WERI-Rb-1 (cell line): ENCODE data around the gene DNAJB6.

Experiments
- DNase-seq: peaks from one replicate; pipeline ENCODE4 v3.0.0-alpha.2; 2020
- H3K27ac ChIP-seq: fragments of 250-450 bp; sonication (Bioruptor Pico); 2 replicates; pipeline ENCODE4 v1.5.1; 2020; ENCODE audit warnings: mild to moderate bottlenecking, moderate library complexity
- H3K27me3 ChIP-seq: fragments of 250-450 bp; sonication (Bioruptor Pico); 2 replicates; pipeline ENCODE4 v1.5.1; 2021; ENCODE audit warnings: mild to moderate bottlenecking, low read depth, moderate library complexity; ENCODE audit not compliant: insufficient read depth, severe bottlenecking
- H3K36me3 ChIP-seq: fragments of 250-450 bp; sonication (Bioruptor Pico); 2 replicates; pipeline ENCODE4 v1.5.1; 2020; ENCODE audit warnings: mild to moderate bottlenecking, moderate library complexity
- H3K4me3 ChIP-seq: 2 replicates; pipeline ENCODE4 v1.5.1; 2011; ENCODE audit warnings: low read depth, mild to moderate bottlenecking, control low read depth, low read length
- H3K9me3 ChIP-seq: fragments of 250-450 bp; sonication (Bioruptor Pico); 2 replicates; pipeline ENCODE4 v1.5.1; 2021; ENCODE audit warnings: mild to moderate bottlenecking, moderate library complexity; ENCODE audit not compliant: severe bottlenecking
- TF ChIP-seq, protein P1 (sequence below): IDR thresholded peaks from 2 replicates; pipeline ENCODE4 v1.5.1; 2011; ENCODE audit warnings: low read depth, mild to moderate bottlenecking, control low read depth, inconsistent platforms, low read length

The DNAJB6 gene

GRCh38 chr7:157294773-157295172 is 42.0 kb upstream of the DNAJB6 start:
- Histone ChIP-seq H3K27me3 (no peaks in the 10 kb centered on the region), H3K4me3 (no peak overlapping the region), H3K9me3 (no peaks in the 10 kb centered on the region), H3K27ac (no peak overlapping the region), H3K36me3 (no peaks in the 10 kb centered on the region)
- TF ChIP-seq, protein P1, sequence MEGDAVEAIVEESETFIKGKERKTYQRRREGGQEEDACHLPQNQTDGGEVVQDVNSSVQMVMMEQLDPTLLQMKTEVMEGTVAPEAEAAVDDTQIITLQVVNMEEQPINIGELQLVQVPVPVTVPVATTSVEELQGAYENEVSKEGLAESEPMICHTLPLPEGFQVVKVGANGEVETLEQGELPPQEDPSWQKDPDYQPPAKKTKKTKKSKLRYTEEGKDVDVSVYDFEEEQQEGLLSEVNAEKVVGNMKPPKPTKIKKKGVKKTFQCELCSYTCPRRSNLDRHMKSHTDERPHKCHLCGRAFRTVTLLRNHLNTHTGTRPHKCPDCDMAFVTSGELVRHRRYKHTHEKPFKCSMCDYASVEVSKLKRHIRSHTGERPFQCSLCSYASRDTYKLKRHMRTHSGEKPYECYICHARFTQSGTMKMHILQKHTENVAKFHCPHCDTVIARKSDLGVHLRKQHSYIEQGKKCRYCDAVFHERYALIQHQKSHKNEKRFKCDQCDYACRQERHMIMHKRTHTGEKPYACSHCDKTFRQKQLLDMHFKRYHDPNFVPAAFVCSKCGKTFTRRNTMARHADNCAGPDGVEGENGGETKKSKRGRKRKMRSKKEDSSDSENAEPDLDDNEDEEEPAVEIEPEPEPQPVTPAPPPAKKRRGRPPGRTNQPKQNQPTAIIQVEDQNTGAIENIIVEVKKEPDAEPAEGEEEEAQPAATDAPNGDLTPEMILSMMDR: no peak
- no peak for DNase-seq

DNA sequence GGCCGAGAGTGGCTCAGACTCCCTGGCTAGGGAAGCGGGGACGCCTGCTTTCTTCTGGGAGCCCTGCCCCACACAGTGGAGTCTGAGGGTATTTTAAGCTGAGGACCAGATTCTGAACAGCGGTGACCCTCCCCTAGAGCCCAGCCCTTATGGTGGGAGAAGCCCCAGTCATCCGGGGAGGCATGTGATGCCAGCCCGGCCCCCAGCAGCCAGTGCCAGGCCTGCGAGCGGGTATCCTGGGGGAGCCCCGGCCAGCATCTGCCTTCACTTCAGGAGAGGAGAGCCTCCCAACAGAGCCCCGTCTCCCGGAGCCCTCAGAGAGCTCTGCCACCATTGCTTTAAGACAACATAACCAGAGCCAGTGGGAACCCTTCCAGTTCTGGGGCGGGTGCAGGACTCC is 41.5 kb upstream of the DNAJB6 start:
- TF ChIP-seq, protein P1: no peak
- Histone ChIP-seq H3K27me3 (no peaks in the 10 kb centered on the region), H3K36me3 (no peaks in the 10 kb centered on the region), H3K4me3 (no peak overlapping the region), H3K9me3 (no peaks in the 10 kb centered on the region), H3K27ac (no peak overlapping the region)
- DNase-seq: no peak

- Histone ChIP-seq H3K27me3 (no peaks in the 10 kb centered on the region), H3K27ac (no peak overlapping the region), H3K4me3 (no peak overlapping the region), H3K36me3 (no peaks in the 10 kb centered on the region), H3K9me3 (no peaks in the 10 kb centered on the region)
- TF ChIP-seq, protein P1: no peak
- no peak for DNase-seq
These were observed 39.6 kb upstream of the DNAJB6 start for GRCh38 chr7:157297185-157297584.

DNA sequence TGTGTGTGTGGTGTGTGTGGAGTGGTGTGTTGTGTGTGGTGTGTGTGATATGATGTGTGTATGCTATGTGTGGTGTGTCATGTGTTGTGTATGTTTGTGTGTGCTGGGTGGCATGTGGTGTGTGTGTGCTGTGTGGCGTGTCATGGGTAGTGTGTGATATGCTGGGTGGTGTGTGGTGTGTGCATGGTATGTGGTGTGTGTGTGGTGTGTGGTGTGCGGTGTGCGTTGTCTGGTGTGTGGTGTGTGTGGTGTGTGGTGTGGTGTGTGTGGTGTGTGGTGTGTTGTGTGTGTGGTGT is 37.5 kb upstream of the DNAJB6 start:
- no peaks in the 10 kb centered on the region for H3K27me3 ChIP-seq
- H3K36me3 ChIP-seq: no peaks in the 10 kb centered on the region
- DNase-seq: no peak
- TF ChIP-seq, protein P1: no peak
- no peak overlapping the region for H3K27ac ChIP-seq
- H3K4me3 ChIP-seq: no peak overlapping the region
- H3K9me3 ChIP-seq: no peaks in the 10 kb centered on the region

DNA sequence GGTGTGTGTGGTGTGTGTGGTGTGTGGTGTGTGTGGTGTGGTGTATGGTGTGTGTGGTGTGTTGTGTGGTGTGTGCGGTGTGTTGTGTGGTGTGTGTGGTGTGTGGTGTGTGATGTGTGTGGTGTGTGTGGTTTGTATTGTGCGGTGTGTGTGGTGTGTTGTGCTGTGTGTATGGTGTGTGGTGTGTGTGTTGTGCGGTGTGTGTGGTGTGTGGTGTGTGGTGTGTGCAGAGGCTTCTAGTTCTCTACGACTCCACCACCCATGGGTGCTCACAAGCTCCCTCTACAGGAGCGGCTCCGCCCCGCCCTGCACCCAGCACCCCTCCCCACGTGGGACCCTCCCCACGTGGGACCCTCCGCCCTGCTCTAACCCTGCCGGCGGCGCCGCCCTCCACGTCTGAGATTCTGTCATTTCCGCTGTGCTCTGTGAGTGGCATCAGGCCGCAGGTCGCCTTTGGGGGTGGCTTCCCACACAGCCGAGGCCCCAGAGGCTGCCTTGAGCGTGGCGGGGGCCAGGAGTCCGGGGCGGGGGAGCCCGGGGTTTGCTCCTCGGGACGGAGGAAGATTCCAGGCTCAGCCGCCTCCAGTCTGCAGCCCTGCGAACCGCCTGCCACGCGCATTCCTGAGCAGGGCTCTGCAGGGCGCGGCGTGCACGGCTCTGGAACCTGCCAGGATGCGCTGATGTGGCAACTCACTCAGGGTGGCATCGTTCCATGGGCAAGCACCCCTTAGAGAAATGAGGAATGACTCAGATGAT is 37.0 kb upstream of the DNAJB6 start:
- no peaks in the 10 kb centered on the region for H3K27me3 ChIP-seq
- H3K4me3 ChIP-seq: no peak overlapping the region
- TF ChIP-seq, protein P1: peak; percentile 24; the same call in 1 of the 2 replicates
- H3K9me3 ChIP-seq: no peaks in the 10 kb centered on the region
- H3K27ac ChIP-seq: no peak overlapping the region
- DNase-seq: no peak
- H3K36me3 ChIP-seq: no peaks in the 10 kb centered on the region

DNA sequence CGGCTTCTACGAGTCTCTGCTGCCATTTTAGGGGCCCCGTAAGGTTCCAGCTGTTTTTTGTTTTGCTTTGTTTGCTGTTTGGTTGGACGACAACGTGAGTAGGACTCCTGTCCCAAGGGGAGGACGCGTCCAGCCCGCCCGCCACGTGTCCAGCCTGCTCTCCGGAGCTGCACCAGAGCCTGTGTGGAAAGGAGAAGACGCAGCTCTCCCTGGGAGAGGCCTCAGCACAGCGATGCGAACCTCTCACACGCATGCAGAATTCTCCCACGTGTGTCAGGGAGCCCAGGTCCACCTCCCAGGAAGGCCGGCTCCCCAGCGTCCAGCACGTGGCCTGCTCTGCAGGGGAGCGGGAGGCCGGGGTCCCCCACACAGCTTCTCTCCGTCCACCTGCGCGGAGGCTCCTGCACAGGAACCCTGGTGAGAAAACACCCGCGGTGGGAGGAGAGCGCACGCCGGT is 36.4 kb upstream of the DNAJB6 start:
- no peak overlapping the region for H3K27ac ChIP-seq

More for the DNA sequence above, 36.4 kb upstream of the DNAJB6 start:
- DNase-seq: no peak
- TF ChIP-seq, protein P1: no peak
- Histone ChIP-seq H3K4me3 (no peak overlapping the region), H3K9me3 (no peaks in the 10 kb centered on the region), H3K27me3 (no peaks in the 10 kb centered on the region), H3K36me3 (no peaks in the 10 kb centered on the region)
